Stimulated activated CD4-positive, alpha-beta T cell treated with anti-CD3 and anti-CD28 coated beads, Interleukin-15, amount 100 ng/mL, for 24 hours (primary cell): ENCODE measurements around the gene TBC1D4.
"Not testable (repeated sequence)": the region's sequence is repeated elsewhere in the genome, so short reads cannot be mapped to it uniquely, and the experiment has no call there.

ENCODE experiments used
- DNase-seq: peaks from one replicate; pipeline ENCODE4 v3.0.0-alpha.2; 2020

Gene TBC1D4

GRCh38 chr13:75263741-75264407, 218.1 kb downstream of the TBC1D4 start:
- DNase-seq = no peak

DNA sequence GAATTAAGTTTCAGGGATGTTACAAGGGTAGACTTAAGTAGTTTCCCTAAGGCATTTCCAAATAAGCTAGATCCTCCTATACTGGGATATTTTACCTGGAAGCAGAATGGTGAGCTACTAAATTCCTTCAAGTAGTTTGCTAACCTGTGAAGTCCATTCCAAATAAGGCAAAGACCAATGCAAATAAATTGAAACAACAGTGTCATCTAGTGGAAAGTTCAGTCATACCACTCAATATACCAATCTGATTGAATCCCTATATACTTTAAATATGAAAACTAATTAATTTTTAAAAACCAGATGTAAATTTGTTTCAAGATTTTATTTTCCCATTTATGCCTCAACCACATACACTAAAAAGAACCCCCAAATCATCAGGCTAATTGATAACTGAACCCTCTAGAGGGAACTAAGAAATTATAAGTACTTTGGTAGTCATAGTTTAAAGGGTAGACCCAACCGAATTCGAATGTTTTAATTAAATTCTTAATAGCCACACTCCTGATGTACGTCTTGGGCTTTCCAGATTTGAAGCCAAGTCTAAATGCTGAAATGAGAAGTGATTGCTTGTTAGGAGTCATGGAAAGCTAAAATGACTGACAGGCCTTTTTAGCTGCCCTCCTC, 223.7 kb downstream of the TBC1D4 start:
- no peak for DNase-seq

- DNase-seq = no peak
These were observed 225.0 kb downstream of the TBC1D4 start for GRCh38 chr13:75256922-75257321.

- no peak for DNase-seq
These were observed 226.3 kb downstream of the TBC1D4 start for GRCh38 chr13:75255653-75256052.

DNA sequence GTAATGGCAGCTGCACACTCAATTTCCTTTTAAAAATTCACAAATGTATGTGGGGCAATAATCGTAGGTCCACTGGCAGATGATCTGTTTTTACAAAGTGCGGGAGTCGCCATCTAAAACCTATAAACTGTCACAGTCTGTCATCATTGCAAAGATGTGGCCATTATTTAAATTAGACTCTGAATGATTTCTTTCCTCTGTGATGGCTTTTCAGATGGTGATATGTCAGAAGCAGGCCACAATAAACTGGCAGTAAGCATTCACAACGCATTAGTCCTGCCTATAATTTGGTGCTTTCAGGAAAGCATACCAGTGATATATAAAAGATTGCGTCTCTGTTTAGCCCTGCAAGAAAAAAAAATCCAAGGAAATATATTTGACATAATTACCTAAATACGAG, 226.8 kb downstream of the TBC1D4 start:
- DNase-seq = no peak

DNA sequence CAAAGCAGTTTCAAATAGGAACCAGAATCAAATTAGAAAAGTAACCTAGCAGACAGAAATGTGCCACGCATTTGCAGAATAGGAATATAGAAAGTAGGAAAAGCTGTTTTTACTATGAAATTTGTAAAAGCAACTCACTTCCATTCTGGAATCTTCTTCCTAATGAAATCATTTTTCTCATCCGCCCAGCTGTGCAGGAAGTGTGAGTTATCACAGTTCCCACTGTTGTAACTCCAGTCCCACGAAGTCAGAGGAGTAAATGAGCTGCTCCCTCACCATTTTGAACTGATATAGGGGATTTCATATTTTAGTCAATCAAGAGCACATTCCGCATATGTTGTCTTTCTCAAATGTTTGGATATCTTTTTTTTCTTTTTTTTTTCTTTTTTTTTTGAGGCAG, 230.8 kb downstream of the TBC1D4 start:
- no peak for DNase-seq

- DNase-seq = no peak
These were observed 231.3 kb downstream of the TBC1D4 start for GRCh38 chr13:75250526-75251178.

DNA sequence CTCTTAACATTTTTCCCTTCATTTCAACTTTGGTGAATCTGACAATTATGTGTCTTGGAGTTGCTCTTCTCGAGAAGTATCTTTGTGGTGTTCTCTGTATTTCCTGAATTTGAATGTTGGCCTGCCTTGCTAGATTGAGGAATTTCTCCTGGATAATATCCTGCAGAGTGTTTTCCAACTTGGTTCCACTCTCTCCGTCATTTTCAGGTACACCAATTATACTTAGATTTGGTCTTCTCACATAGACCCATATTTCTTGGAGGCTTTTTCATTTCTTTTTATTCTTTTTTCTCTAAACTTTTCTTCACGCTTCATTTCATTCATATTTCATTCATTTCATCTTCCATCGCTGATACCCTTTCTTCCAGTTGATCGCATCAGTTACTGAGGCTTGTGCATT, 236.4 kb downstream of the TBC1D4 start:
- DNase-seq = not testable (repeated sequence)

GRCh38 chr13:75240240-75240639, 241.7 kb downstream of the TBC1D4 start:
- DNase-seq = not testable (repeated sequence)

DNA sequence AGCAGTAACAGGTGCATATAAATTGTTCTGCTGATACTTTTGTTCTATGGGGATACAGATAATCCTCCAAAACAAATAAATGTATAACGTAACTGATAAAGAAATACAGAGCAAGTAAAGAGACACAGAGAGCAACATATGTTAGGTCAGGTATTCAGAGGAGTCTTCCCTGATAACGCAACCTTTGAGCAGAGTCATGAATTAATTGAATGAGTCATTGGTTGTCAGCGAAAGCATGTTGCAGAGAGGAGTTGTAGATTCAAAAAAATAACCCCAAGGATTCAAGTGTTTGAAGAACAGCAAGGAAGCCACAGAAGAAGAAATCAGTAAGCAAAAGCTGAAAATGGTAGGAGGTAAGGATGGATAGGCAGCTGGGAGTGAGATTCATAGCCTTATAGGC, 245.2 kb downstream of the TBC1D4 start:
- DNase-seq = no peak
